ENCODE measurements around the gene ACAN.

- peak; percentile 8 for TF ChIP-seq CTCF (IDR thresholded peaks at IDR 0.05; ENCODE audit: insufficient read depth, low read length)
- no peak for TF ChIP-seq POLR2AphosphoS5 (IDR thresholded peaks at IDR 0.05; ENCODE audit: low read depth)
- TF ChIP-seq REST (IDR thresholded peaks at IDR 0.05; ENCODE audit: insufficient replicate concordance, low read depth): no peak
Observed at GRCh38 chr15:88834211-88834812, 31.1 kb downstream of the ACAN start.
